OCI-LY3 (cell line): ENCODE results near the gene FBXO8.

Source experiments
- EZH2phosphoT487 ChIP-seq: fragments of 200-600 bp; shearing (Covaris generic); IDR thresholded peaks from 2 replicates; pipeline ENCODE4 v1.6.1; 2018; ENCODE audit warnings: antibody characterized with exemption, mixed run types, low read depth
- TF ChIP-seq, protein P1 (sequence below): fragments of 200-600, 300-600 bp; sonication (generic); IDR thresholded peaks from 2 replicates; pipeline ENCODE4 v1.5.1; 2014; ENCODE audit warnings: antibody characterized with exemption, low read length, low read depth

DNA sequence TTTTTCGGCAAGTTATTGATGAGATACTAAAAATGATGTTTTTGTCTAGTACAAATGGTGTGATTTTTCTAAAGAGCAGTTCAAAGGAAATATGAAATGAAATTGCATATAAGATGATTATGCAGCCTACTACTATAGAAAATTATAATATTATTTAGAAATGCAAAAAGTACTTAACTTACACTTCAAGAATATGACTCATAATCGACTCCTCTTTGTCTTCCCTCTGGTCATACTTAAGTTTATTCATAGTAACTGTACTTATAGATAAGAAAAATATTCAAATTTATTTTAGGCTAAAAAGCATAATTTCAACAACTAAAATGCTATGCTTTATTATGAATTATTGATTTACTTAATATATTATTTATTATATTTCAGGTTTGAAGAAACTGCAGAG lies 33.5 kb upstream of the FBXO8 start:
- TF ChIP-seq, protein P1, sequence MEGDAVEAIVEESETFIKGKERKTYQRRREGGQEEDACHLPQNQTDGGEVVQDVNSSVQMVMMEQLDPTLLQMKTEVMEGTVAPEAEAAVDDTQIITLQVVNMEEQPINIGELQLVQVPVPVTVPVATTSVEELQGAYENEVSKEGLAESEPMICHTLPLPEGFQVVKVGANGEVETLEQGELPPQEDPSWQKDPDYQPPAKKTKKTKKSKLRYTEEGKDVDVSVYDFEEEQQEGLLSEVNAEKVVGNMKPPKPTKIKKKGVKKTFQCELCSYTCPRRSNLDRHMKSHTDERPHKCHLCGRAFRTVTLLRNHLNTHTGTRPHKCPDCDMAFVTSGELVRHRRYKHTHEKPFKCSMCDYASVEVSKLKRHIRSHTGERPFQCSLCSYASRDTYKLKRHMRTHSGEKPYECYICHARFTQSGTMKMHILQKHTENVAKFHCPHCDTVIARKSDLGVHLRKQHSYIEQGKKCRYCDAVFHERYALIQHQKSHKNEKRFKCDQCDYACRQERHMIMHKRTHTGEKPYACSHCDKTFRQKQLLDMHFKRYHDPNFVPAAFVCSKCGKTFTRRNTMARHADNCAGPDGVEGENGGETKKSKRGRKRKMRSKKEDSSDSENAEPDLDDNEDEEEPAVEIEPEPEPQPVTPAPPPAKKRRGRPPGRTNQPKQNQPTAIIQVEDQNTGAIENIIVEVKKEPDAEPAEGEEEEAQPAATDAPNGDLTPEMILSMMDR = no peak
- no peak for TF ChIP-seq EZH2phosphoT487
